ENCODE data around the gene ANKRD35. TPM values are rescaled to one million over a fixed set of nuclear protein-coding genes. Genes with fewer than 3 reads are reported as not detected.

Gene ANKRD35
- polyA plus RNA-seq, 1 donor (not counting 4 experiments of a cell fraction or from before 2014, with no cell fraction given) = 0.46 TPM

- Histone ChIP-seq H3K27ac (ENCODE audit: control insufficient read depth, insufficient read depth, low read length) (no peak overlapping the region), H3K9me1 (ENCODE audit: control insufficient read depth, extremely low read depth, insufficient read depth, low read length) (no peaks in the 10 kb centered on the region), H3K4me2 (ENCODE audit: control insufficient read depth, extremely low read depth, insufficient read depth, low read depth, low read length) (no peak overlapping the region), H2AFZ (ENCODE audit: control insufficient read depth, low read length) (no peak overlapping the region), H3K9me3 (ENCODE audit: control insufficient read depth, low read depth, low read length) (no peaks in the 10 kb centered on the region), H3K4me3 (ENCODE audit: control insufficient read depth in 2 of 3, extremely low read depth in 1 of 3, insufficient read depth in 2 of 3, low read depth in 1 of 3, low read length in 3 of 3) (no peak overlapping the region), H3K4me1 (ENCODE audit: control insufficient read depth, extremely low read depth, insufficient read depth, low read length) (peaks cover 34% of the 10 kb centered on the region), H3K27me3 (ENCODE audit: control insufficient read depth, extremely low read depth, insufficient read depth, low read length) (no peaks in the 10 kb centered on the region), H3K36me3 (ENCODE audit: control insufficient read depth in 2 of 2, extremely low read depth in 1 of 2, insufficient read depth in 2 of 2, low read length in 2 of 2) (no peaks in the 10 kb centered on the region), H3K9ac (ENCODE audit: control insufficient read depth, extremely low read depth, insufficient read depth, low read length) (no peak overlapping the region), H4K20me1 (ENCODE audit: control insufficient read depth, extremely low read depth, insufficient read depth, low read length) (no peaks in the 10 kb centered on the region), H3K79me2 (ENCODE audit: control insufficient read depth, insufficient read depth, low read length) (no peaks in the 10 kb centered on the region)
- DNase-seq (ENCODE audit: low read depth, low spot score) (no peak), FAIRE-seq (no peak)
- TF ChIP-seq EZH2 (IDR thresholded peaks at IDR 0.05; ENCODE audit: low read length) (no peak), CTCF (optimal IDR thresholded peaks at IDR 0.05 in 1 of 3, IDR thresholded peaks at IDR 0.05 in 1 of 3, conservative IDR thresholded peaks at IDR 0.05 in 1 of 3; ENCODE audit: extremely low read depth in 1 of 3, insufficient read depth in 2 of 3, low read length in 3 of 3) (no peak)
- dilution Hi-C loops (cut with MboI; ENCODE audit: extremely low pct_ligation_motif_present, low sequenced_read_pairs) = no loop called here
Observed at GRCh38 chr1:145889722-145890121, 4.1 kb upstream of the ANKRD35 start.

GRCh38 chr1:145887631-145888030 lies 2.0 kb upstream of the ANKRD35 start:
- no peak for FAIRE-seq
- dilution Hi-C loops (cut with MboI; ENCODE audit: extremely low pct_ligation_motif_present, low sequenced_read_pairs) = no loop called here

More at GRCh38 chr1:145887631-145888030, 2.0 kb upstream of the ANKRD35 start:
- Histone ChIP-seq H2AFZ (ENCODE audit: control insufficient read depth, low read length) (no peak overlapping the region), H3K4me2 (ENCODE audit: control insufficient read depth, extremely low read depth, insufficient read depth, low read depth, low read length) (no peak overlapping the region), H4K20me1 (ENCODE audit: control insufficient read depth, extremely low read depth, insufficient read depth, low read length) (no peaks in the 10 kb centered on the region), H3K9me1 (ENCODE audit: control insufficient read depth, extremely low read depth, insufficient read depth, low read length) (no peaks in the 10 kb centered on the region), H3K9ac (ENCODE audit: control insufficient read depth, extremely low read depth, insufficient read depth, low read length) (no peak overlapping the region), H3K4me1 (ENCODE audit: control insufficient read depth, extremely low read depth, insufficient read depth, low read length) (peaks cover 28% of the 10 kb centered on the region), H3K27ac (ENCODE audit: control insufficient read depth, insufficient read depth, low read length) (no peak overlapping the region), H3K27me3 (ENCODE audit: control insufficient read depth, extremely low read depth, insufficient read depth, low read length) (no peaks in the 10 kb centered on the region), H3K9me3 (ENCODE audit: control insufficient read depth, low read depth, low read length) (no peaks in the 10 kb centered on the region), H3K36me3 (ENCODE audit: control insufficient read depth in 2 of 2, extremely low read depth in 1 of 2, insufficient read depth in 2 of 2, low read length in 2 of 2) (no peaks in the 10 kb centered on the region), H3K79me2 (ENCODE audit: control insufficient read depth, insufficient read depth, low read length) (no peaks in the 10 kb centered on the region), H3K4me3 (ENCODE audit: control insufficient read depth in 2 of 3, extremely low read depth in 1 of 3, insufficient read depth in 2 of 3, low read depth in 1 of 3, low read length in 3 of 3) (no peak overlapping the region)
- no peak for TF ChIP-seq CTCF (optimal IDR thresholded peaks at IDR 0.05 in 1 of 3, IDR thresholded peaks at IDR 0.05 in 1 of 3, conservative IDR thresholded peaks at IDR 0.05 in 1 of 3; ENCODE audit: extremely low read depth in 1 of 3, insufficient read depth in 2 of 3, low read length in 3 of 3)
- TF ChIP-seq EZH2 (IDR thresholded peaks at IDR 0.05; ENCODE audit: low read length) = no peak
- no peak for DNase-seq (ENCODE audit: low read depth, low spot score)

Measured in keratinocyte (primary cell).